Measurements from ENCODE around the gene C2CD4B. TPM values are rescaled to one million over a fixed set of nuclear protein-coding genes. Genes with fewer than 3 reads are reported as not detected.

The C2CD4B gene
- polyA plus RNA-seq, 3 donors = 0.05 TPM; not detected in 2

GRCh38 chr15:62119874-62120273 is 45.2 kb downstream of the C2CD4B start:
- Histone ChIP-seq H3K9ac (ENCODE audit: insufficient read depth, low read length, poor library complexity, severe bottlenecking) (no peak overlapping the region), H3K27me3 (ENCODE audit: control insufficient read depth in 2 of 2, insufficient read depth in 2 of 2, low read length in 2 of 2) (no peaks in the 10 kb centered on the region), H4K20me1 (ENCODE audit: insufficient read depth, low read length) (no peaks in the 10 kb centered on the region), H3K79me2 (ENCODE audit: insufficient read depth, low read length) (no peaks in the 10 kb centered on the region), H3K36me3 (replicated peaks in 1 of 2; ENCODE audit: control insufficient read depth in 1 of 2, insufficient read depth in 2 of 2, low read length in 2 of 2) (no peaks in the 10 kb centered on the region), H3K4me3 (replicated peaks in 1 of 3; ENCODE audit: low read depth in 2 of 3, low read length in 3 of 3) (peak overlapping the region in 1 of 3 experiments; percentile 60), H3K9me3 (replicated peaks in 1 of 2; ENCODE audit: control insufficient read depth in 1 of 2, insufficient read depth in 1 of 2, low read length in 2 of 2) (no peaks in the 10 kb centered on the region), H3K4me2 (replicated peaks; ENCODE audit: extremely low read depth, low read length, poor library complexity, severe bottlenecking) (no peak overlapping the region), H3K27ac (ENCODE audit: low read depth in 1 of 2, low read length in 2 of 2) (peak overlapping the region in 1 of 2 donors; percentile 66), H3K4me1 (ENCODE audit: control insufficient read depth in 1 of 2, insufficient read depth in 2 of 2, low read length in 2 of 2) (peaks cover 24 to 30% of the 10 kb centered on the region in 2 donors), H2AFZ (ENCODE audit: insufficient read depth, low read depth, low read length, poor library complexity, severe bottlenecking) (no peak overlapping the region)
- intact Hi-C loops (cut with micrococcal nuclease) = no loop called here
- Mint-ChIP-seq H3K4me3 (peak overlapping the region in 1 of 2 donors; percentile 49), H3K9me3 (peaks cover 0 to 2% (median 0%) of the 10 kb centered on the region in 7 donors), H3K4me1 (peaks cover 33% of the 10 kb centered on the region), H3K36me3 (no peaks in the 10 kb centered on the region), H3K27me3 (ENCODE audit: low read depth in 3 of 3) (peaks cover 0 to 6% (median 4%) of the 10 kb centered on the region in 3 donors), H3K27ac (peak overlapping the region; percentile 43 to 88 (median 77))
- 87% methylated on average over 3 of the region's 3 CpGs for WGBS (ENCODE audit: insufficient coverage)
- no peak for TF ChIP-seq CTCF (IDR thresholded peaks at IDR 0.05)
- no peak for DNase-seq

- Histone ChIP-seq H2AFZ (ENCODE audit: insufficient read depth, low read depth, low read length, poor library complexity, severe bottlenecking) (peak overlapping the region; percentile 46), H3K4me3 (replicated peaks in 1 of 3; ENCODE audit: low read depth in 2 of 3, low read length in 3 of 3) (peak overlapping the region in 2 of 3 experiments; percentile 33 to 60), H3K4me1 (ENCODE audit: control insufficient read depth in 1 of 2, insufficient read depth in 2 of 2, low read length in 2 of 2) (peaks cover 21 to 25% of the 10 kb centered on the region in 2 donors), H3K36me3 (replicated peaks in 1 of 2; ENCODE audit: control insufficient read depth in 1 of 2, insufficient read depth in 2 of 2, low read length in 2 of 2) (no peaks in the 10 kb centered on the region), H3K27ac (ENCODE audit: low read depth in 1 of 2, low read length in 2 of 2) (peak overlapping the region in 1 of 2 donors; percentile 66), H3K79me2 (ENCODE audit: insufficient read depth, low read length) (no peaks in the 10 kb centered on the region), H3K9ac (ENCODE audit: insufficient read depth, low read length, poor library complexity, severe bottlenecking) (no peak overlapping the region), H4K20me1 (ENCODE audit: insufficient read depth, low read length) (no peaks in the 10 kb centered on the region), H3K4me2 (replicated peaks; ENCODE audit: extremely low read depth, low read length, poor library complexity, severe bottlenecking) (peak overlapping the region; percentile 70), H3K27me3 (ENCODE audit: control insufficient read depth in 2 of 2, insufficient read depth in 2 of 2, low read length in 2 of 2) (no peaks in the 10 kb centered on the region), H3K9me3 (replicated peaks in 1 of 2; ENCODE audit: control insufficient read depth in 1 of 2, insufficient read depth in 1 of 2, low read length in 2 of 2) (no peaks in the 10 kb centered on the region)
- H3K27ac Mint-ChIP-seq = peak overlapping the region in 6 of 7 donors; percentile 66 to 88 (median 80)
- no CpG with 5 or more reads among the region's 7 CpGs for WGBS (ENCODE audit: insufficient coverage)
- no peaks in the 10 kb centered on the region for H3K9me3 Mint-ChIP-seq
- no peaks in the 10 kb centered on the region for H3K36me3 Mint-ChIP-seq
- no peak for TF ChIP-seq CTCF (IDR thresholded peaks at IDR 0.05)
- peak; percentile 77 to 97 (median 87) for DNase-seq
- intact Hi-C loops (cut with micrococcal nuclease) = no loop called here
- H3K4me1 Mint-ChIP-seq = peaks cover 28% of the 10 kb centered on the region
- H3K27me3 Mint-ChIP-seq (ENCODE audit: low read depth in 3 of 3) = peaks cover 0 to 6% (median 4%) of the 10 kb centered on the region in 3 donors
- H3K4me3 Mint-ChIP-seq = peak overlapping the region; percentile 57 to 78
Measured at GRCh38 chr15:62119227-62119864, 45.7 kb downstream of the C2CD4B start.
